GDM1 (cell line): ENCODE results near the gene SMARCD1.

ENCODE experiments used
- DNase-seq: peaks from one replicate; lab custom pipeline; 2025; lab: John Stamatoyannopoulos, UW

SMARCD1 gene

GRCh38 chr12:50084775-50085614, at the start of gene SMARCD1:
TSS of gene SMARCD1 (plus strand) at chr12:50085342. CDS start at chr12:50085370, 28 bp downstream.
- peak; percentile 89 for DNase-seq

GRCh38 chr12:50038336-50038735, 46.8 kb upstream of the SMARCD1 start:
- DNase-seq = no peak

DNA sequence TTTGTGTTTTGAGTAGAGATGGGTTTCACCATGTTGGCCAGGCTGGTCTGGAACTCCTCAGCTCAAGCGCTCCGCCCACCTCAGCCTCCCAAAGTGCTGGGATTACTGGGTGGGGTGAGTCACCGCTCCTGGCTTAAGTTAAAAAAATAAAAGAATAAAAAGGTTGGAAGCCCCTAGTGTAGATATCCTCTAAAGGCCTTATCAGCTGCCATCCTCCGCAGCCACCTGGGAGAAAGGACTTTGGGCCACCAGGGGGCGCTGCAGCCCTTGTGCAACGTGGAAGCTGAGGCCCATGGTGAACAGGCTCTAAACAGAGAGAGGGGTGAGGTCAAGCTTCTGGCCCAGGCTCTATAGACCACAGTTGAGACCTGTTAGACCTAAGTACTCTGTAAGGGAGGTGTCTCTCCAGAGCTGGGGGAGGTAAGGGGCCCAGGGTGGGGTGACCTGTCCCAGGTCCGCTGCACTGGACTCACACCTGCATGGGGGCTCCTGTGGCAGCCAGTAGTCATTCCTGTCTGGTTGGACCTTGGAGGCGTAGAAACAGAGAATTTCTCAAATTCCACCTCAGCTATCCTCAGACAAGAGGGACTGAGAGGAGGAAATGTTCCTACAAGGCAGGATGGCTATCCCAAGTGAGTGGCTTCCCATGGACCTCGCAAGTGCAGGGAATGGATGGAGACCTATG, 45.8 kb upstream of the SMARCD1 start:
- DNase-seq = peak; percentile 68

GRCh38 chr12:50040657-50041056, 44.5 kb upstream of the SMARCD1 start:
- no peak for DNase-seq

GRCh38 chr12:50041062-50041860, 43.9 kb upstream of the SMARCD1 start:
- no peak for DNase-seq

DNA sequence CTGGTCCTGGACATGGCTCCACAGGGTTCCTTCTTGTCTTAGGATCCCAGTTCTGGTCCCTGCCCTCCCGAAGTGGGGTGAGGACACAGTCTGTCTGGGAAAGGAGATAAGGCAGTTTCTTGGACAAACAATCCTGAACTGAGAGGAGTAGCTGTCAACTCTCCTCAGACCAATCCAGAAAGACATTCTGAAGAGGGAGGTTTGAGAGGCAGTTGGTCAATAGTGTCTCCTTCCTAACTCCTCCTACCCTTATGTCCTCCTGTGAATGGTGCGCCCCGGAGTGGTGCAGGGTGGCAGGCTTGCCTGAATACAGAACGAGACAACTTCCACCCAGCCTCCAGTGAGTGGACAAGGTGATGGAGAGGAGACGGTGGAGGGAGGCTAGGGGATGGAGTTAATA, 43.2 kb upstream of the SMARCD1 start:
- no peak for DNase-seq

DNA sequence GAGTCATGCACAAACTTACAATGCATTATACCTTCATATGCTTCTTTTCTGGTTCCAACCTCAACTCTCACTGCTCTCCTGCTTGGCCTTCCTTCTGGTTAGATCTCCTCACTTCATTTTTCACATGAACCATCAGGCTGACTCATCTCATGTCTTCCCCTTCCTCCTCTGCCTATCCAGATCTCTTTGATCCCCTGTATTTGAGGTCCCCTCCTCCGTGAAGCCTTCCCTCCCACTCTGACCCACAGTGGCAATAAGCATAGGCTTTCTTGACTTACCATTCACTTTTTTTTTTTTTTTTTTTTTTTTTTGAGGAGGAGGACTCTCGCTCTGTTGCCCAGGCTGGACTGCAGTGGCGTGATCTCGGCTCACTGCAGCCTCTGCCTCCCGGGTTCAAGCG, 42.4 kb upstream of the SMARCD1 start:
- DNase-seq = no peak

GRCh38 chr12:50043308-50043707, 41.8 kb upstream of the SMARCD1 start:
- DNase-seq = no peak

- no peak for DNase-seq
Measured at GRCh38 chr12:50043854-50044253, 41.3 kb upstream of the SMARCD1 start.

DNA sequence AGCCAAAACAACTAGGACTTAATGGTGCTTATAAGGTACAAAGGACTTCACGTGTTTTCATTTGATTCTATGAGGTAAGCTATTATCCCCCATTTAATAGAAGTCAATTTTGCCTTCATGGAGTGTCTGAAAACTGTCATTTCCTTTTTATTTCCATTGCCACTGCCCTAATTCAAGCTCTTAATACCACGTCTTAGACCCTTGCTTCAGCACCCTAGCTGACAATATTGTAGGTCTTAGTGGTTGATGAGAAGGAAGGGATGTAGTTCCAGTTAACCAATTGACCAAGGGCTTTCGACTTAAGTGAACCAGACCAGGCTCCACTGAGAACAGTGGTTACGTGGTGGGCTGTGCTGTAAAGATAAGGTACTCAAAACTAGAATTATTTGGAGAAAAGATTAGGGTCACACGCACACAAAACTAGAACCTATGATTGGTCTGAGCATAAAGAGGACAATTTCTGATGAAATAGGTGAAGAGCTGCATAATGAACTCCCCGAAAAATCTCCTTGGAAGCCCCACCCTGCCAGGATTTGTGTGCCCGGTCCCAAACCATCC, 37.4 kb upstream of the SMARCD1 start:
- DNase-seq = no peak

DNA sequence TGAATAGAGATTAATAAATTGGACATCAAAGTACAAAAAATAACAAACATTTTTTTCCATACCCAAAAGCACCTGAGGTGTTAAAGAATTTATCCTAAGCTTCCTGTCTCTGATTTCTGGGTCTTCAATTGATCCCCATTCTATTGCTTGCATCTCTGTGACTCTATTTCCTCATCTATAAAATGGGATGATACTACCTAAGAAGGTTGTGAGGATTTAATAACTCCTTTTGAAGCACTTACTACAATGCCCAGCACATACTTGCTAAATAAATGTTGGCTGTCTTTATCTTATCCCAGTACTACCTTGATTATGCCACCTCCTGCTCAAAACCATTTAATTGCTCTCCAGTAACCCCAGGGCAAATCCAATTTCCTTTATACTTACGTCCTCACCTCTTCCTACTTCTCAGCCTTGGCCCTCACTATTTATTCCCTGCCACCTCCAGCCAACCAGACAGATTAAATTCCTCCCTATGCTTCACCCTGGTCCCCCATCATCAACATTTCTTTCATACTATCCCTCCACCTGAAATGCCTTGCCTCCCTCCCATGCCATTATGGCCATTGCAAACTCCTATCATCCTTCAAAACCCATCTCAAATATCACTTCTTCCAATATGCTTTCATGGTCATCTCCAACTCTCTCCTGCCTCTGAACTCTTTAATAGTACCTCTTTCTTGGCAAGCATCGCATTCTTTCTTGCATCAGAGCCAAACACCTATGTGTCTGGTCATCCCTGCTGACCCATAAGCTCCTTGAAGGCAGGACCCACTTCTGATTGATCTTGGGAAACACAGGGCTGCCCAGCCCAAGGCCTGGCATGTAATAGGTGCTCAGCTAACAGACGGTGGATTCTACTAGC, 35.7 kb upstream of the SMARCD1 start:
- no peak for DNase-seq

DNA sequence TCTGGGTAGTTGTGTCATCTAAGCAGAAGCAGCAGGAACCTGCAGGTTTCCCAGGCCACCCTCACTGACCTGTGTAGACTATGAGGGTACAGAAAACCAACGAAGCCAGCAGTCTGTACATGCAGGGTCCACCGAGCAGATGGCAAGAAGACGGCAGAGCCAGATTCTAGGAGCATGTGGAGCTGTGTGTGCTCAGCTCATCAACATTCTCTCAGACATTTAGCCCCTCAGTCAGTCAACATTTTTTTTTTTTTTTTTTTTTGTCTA, 35.1 kb upstream of the SMARCD1 start:
- DNase-seq = no peak

DNA sequence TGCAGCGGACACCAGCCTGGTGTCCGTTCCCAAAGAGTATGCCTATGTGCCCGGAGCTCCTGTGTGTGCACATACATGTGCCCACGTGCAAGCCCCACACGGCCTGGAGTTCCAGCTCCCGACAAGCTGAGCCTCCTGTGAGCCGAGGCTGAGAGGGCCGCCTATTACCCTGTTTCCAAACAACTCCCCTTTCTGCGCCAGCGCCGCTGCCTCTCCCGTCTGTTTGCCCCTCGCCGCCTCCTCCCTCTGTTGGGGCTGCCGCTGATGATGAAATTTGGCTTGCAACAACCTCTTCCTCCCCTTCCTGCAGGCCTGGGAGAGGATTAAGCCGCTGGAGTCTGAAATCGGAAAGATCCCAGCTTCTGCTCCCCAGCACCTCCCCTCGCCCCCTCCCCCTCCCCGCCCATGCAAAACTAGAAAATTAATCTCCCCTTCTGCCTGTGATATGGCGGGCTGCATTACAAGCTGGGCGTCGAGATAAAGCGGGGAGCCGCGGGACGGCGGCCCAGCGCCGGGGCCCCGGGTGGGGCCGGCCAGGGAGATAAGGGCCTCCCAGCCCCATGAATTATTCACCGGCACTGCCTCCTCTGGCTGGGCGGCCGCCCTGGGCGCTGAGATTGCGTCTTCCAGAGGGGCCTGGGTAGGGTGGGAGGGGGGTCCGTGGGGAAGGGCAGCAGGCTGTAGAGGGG, 34.6 kb upstream of the SMARCD1 start:
- no peak for DNase-seq

DNA sequence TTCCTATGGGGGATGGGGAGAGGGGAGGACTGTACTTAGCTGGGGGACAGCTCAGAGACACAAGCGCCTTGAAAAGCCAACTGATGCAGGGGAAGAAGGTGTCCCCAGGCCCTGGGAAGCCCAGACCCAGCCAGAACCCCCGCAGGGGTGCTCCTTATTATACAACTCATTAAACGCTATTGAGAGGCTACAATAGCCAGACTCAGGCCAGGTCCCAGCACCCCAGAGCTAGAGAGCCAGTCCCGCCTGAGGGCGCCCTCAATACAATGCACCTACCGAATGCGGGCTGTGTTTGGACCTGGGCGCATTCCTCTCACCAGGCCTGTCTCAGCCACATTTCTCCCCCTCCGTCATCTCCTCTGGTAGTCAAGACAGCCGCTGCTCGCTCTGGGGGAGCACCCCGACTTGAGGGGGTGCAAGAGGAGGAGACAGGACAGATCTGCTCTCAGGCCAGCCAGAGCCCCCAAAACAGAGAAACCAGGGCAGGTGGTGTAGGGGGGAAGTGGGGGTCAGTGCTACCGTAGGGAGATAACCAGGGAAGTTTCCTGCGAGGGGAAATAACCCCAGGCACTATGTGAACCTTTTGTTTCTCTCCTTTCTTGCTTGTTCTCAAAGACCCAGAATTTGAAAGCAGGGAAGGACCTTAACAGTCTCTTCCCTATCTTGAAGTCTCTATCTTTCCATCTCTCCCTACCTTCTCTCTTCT, 33.9 kb upstream of the SMARCD1 start:
- DNase-seq = no peak

DNA sequence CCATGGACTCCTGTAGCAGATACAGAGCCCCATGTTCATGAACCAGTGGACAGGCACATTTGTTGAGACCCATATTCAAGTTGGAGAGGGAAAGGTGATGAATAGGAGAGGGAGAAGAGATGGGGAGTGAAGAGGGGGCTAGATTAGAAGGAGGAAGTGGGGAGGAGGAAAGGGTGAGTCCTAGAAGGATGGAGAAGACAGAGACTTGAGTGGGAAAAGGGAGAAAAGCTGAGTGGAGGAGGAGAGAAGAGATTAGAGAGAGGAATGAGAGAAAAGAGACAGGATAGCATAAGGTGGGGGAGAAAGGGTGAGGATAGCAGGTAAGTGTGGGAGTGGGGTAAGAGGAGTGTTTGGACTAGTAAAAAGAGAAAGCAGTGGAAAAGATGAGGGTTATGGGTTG, 32.6 kb upstream of the SMARCD1 start:
- no peak for DNase-seq

- DNase-seq = no peak
Measured at GRCh38 chr12:50052964-50053363, 32.2 kb upstream of the SMARCD1 start.

- peak; percentile 22 for DNase-seq
Measured at GRCh38 chr12:50053583-50053982, 31.6 kb upstream of the SMARCD1 start.

DNA sequence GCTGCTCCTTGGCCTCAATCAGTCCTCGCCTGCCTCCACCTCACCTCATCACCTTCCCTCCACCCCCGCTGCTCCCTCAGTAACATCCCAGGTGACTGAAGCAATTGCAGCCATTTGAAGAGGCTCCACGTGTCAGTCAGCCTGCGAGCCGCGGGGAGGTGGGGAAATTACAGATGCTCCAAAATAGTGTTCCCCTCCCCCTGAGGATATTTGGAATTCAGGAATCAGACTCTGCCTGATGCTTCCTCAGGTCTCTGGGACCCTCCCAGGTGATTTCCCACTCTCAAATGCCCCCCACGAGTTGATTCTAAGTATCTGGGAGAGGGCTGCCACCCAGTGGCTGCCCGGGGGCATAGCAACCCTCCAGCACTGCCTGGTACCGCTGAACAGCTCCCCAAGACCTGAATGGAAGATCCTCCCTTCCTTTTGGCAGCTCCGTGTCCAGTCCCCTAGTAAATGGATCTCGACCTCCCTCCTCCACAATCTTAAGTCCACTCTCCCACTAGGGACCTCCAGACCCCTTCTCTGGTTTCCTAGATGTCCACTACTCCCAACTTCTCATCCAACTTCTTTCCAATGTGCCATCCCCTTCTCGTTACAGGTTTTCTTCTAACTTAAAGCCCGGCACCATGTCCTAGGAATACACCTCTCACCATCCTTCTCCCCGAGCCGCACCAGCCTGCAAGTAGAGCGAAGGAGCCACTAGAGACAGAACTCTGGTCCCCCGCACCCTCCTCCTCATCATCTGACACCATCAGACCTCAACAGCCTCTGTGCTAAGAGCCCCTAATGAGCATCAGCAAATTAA, 29.1 kb upstream of the SMARCD1 start:
- DNase-seq = no peak

- no peak for DNase-seq
Measured at GRCh38 chr12:50056639-50056976, 28.5 kb upstream of the SMARCD1 start.
